ENCODE data around the gene HAP1.

Gene HAP1

DNA sequence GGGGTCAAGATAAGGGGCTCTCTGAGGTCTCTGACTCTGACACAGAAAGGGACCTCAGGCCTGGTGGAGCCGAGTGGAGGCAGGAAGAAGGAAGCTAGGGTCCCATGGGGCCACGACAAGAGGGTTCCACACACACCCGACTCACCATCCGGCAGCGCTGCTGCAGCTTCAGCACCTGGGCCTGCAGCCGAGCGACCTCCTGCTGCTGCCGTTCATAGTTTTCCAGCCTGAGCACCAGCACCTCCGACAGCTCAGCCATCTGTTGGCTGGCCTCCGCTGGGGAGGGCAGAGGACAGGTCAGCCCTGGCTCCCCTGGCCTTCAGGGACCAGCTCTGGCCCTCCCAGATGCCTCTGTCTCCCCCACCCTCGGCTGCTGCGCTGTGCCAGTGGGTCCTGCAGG, 6.4 kb downstream of the HAP1 start:
- TF ChIP-seq, protein P1, sequence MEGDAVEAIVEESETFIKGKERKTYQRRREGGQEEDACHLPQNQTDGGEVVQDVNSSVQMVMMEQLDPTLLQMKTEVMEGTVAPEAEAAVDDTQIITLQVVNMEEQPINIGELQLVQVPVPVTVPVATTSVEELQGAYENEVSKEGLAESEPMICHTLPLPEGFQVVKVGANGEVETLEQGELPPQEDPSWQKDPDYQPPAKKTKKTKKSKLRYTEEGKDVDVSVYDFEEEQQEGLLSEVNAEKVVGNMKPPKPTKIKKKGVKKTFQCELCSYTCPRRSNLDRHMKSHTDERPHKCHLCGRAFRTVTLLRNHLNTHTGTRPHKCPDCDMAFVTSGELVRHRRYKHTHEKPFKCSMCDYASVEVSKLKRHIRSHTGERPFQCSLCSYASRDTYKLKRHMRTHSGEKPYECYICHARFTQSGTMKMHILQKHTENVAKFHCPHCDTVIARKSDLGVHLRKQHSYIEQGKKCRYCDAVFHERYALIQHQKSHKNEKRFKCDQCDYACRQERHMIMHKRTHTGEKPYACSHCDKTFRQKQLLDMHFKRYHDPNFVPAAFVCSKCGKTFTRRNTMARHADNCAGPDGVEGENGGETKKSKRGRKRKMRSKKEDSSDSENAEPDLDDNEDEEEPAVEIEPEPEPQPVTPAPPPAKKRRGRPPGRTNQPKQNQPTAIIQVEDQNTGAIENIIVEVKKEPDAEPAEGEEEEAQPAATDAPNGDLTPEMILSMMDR (conservative IDR thresholded peaks at IDR 0.05; ENCODE audit: low read depth, low read length) = no peak
- DNase-seq (ENCODE audit: low read depth) = no peak
- no peak overlapping the region for H3K4me3 ChIP-seq (ENCODE audit: low read length)

DNA sequence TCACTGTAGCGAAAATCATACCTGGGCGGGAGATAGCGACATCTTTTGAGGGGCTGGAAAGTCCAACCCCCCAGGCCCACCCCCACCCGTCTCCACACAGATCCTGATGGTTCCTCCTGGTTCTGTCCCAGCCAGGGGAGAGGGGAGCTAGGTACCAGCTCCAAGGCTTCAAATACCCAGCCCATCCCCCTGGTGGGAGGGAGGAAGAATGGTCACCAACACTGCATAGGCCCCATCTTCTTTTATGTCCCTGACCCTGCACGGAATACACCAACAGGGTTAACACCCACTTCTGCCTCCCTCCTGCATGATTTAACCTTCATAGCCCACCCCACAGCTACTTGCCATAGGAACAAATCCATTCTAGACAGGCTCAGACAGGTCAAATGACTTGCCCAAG, 9.3 kb downstream of the HAP1 start:
- TF ChIP-seq, protein P1 (conservative IDR thresholded peaks at IDR 0.05; ENCODE audit: low read depth, low read length) = no peak
- DNase-seq (ENCODE audit: low read depth) = no peak
- no peak overlapping the region for H3K4me3 ChIP-seq (ENCODE audit: low read length)

DNA sequence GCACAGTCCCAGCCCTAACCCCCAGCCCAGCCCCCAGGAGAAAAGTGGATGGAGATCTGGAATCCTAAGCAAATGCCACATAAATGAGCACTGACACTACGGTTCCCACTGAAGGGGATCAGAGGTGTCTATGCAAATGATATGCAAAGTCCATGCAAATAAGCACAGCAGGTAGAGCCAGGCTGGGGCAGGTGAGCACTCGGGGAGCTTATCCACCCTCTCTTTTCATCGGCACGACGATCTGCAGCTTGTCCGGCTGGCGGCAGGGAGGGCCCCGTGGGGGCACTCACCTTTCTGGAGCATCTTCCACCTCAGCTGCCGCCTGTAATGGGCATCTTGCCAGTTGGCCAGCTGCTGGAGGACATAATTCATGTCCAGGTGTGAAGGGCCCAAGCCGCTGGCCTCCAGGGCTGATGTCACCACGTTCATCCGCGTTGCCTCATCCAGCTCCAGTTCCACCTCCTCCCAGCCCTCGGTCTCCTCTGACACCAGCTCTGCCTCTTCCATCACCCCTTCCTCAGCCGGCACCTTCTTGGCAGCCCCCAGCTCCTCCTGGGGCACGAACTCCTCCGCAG, 9.9 kb downstream of the HAP1 start:
- H3K4me3 ChIP-seq (ENCODE audit: low read length) = no peak overlapping the region
- no peak for DNase-seq (ENCODE audit: low read depth)
- TF ChIP-seq, protein P1 (conservative IDR thresholded peaks at IDR 0.05; ENCODE audit: low read depth, low read length) = no peak

DNA sequence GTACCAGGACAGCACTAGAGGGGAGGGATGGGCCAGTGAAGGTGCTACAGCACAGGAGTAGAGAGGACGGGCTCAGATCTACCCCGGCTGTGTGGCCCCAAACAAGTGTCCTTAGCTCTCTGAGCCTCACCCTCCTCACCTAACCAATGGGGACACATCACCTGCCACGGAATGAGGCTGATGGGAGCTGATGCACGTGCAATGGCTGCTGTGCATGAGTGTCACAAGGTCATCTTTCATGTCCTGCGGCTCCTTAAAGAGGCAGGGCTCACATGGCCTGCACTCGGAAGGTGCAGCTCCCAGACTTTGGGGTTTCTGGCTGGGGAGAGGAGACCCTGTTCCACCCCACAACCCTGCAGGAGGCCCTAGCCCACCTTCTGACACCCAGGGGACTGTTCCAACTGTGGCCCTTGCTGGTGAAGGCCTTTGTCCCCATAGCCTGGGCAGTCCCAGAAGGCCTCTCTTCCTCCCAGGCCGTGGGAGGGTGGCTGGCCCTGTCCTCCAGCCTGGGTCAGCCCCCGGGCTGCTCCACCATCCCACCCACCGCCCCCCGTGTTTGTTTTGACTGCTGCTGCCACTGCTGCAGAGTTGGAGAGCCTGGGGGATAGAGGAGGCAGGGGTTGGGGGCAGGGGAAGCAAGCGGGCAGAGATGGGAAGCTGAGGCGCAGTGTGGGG, 10.5 kb downstream of the HAP1 start:
- no peak for DNase-seq (ENCODE audit: low read depth)
- H3K4me3 ChIP-seq (ENCODE audit: low read length) = no peak overlapping the region
- TF ChIP-seq, protein P1 (conservative IDR thresholded peaks at IDR 0.05; ENCODE audit: low read depth, low read length) = no peak

DNA sequence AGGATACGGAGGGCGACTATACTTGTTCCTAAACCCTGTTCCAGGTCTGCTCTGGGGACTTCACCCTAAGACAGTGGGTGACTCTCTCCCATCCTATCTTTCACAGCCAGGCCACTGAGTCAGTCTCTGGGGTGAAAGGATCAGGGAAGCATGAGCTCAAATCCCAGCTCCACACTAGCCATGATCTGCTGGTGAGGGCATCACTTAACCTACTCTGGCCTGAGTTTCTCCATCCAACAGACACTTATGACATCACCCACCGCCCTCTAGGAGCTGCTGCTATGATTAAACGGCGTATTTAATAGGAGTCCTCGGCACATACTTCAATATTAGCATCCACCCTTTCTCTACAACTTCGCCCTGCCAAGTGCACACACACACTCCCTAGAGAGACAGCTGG, 12.2 kb downstream of the HAP1 start:
- TF ChIP-seq, protein P1 (conservative IDR thresholded peaks at IDR 0.05; ENCODE audit: low read depth, low read length) = no peak
- DNase-seq (ENCODE audit: low read depth) = no peak
- no peak overlapping the region for H3K4me3 ChIP-seq (ENCODE audit: low read length)

DNA sequence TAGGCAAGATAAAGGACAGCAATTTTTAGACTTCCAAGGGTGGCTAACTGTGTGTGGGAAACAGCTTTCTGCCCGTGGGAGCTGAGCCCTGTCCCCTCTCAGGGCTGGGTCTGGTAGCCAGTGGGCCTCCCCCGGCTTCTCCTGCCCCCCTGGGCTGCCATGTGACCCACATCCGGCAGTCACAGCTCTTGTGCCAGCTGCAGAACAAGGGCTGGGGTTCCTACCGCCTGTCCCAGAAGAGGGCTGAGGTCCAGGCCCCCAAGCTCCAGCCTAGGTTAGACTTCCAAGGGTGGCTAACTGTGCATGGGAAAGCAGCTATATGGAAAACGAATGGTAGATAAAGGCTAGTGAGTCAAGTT, 16.2 kb downstream of the HAP1 start:
- no peak for DNase-seq (ENCODE audit: low read depth)
- H3K4me3 ChIP-seq (ENCODE audit: low read length) = no peak overlapping the region
- TF ChIP-seq, protein P1 (conservative IDR thresholded peaks at IDR 0.05; ENCODE audit: low read depth, low read length) = no peak
